GM12864 (cell line): ENCODE data around the gene PCDHB1.
"Not testable (repeated sequence)": the region's sequence is repeated elsewhere in the genome, so short reads cannot be mapped to it uniquely, and the experiment has no call there.

Experiments
- DNase-seq: peaks from one replicate; pipeline ENCODE4 v3.0.0-alpha.2; 2011; ENCODE audit warnings: low read depth
- H3K4me3 ChIP-seq: 2 replicates; pipeline ENCODE4 v1.5.1; 2011; ENCODE audit warnings: mild to moderate bottlenecking, low read depth, low read length, control low read depth
- CTCF ChIP-seq: IDR thresholded peaks from 2 replicates; pipeline ENCODE4 v1.5.1; 2011; ENCODE audit warnings: low read depth, mild to moderate bottlenecking, moderate library complexity, low read length, control low read depth, inconsistent platforms; ENCODE audit errors: missing control alignments

Gene PCDHB1

GRCh38 chr5:141101059-141101458 lies 49.9 kb downstream of the PCDHB1 start:
- TF ChIP-seq CTCF, result no peak
- DNase-seq, result no peak
- no peak overlapping the region for H3K4me3 ChIP-seq

- not testable (repeated sequence) for H3K4me3 ChIP-seq, DNase-seq
These were observed 50.9 kb downstream of the PCDHB1 start for GRCh38 chr5:141102070-141102469.

- not testable (repeated sequence) for H3K4me3 ChIP-seq, DNase-seq
These were observed 51.3 kb downstream of the PCDHB1 start for GRCh38 chr5:141102471-141102870.

- TF ChIP-seq CTCF, result no peak
- no peak for DNase-seq
These were observed 54.2 kb downstream of the PCDHB1 start for GRCh38 chr5:141105350-141105749.

More at GRCh38 chr5:141105350-141105749, 54.2 kb downstream of the PCDHB1 start:
- no peak overlapping the region for H3K4me3 ChIP-seq
